Mesenchymal stem cell (in vitro differentiated cells and primary cell): ENCODE measurements around the gene FAT3.
A peak's percentile ranks its signal among the peaks of the same experiment; 100 is the strongest.

Experiments
- DNase-seq: peaks from one replicate; pipeline ENCODE4 v3.0.0-alpha.2; 2013
- H2AFZ ChIP-seq: one replicate; pipeline ENCODE4 v1.6.1; 2013; ENCODE audit warnings: low read depth, mild to moderate bottlenecking, control low read depth, inconsistent platforms, low read length, moderate library complexity
- H2AK5ac ChIP-seq: 2 replicates; pipeline ENCODE4 v1.6.1; 2013; ENCODE audit warnings: low read length, moderate library complexity, mild to moderate bottlenecking, inconsistent platforms; ENCODE audit not compliant: severe bottlenecking
- H2BK120ac ChIP-seq: one replicate; pipeline ENCODE4 v1.6.1; 2013; ENCODE audit warnings: low read depth, mild to moderate bottlenecking, inconsistent platforms, low read length, moderate library complexity
- H2BK12ac ChIP-seq, 2 experiments: one replicate each; pipeline ENCODE4 v1.6.1; 2013; ENCODE audit warnings: inconsistent platforms in 2 of 2, low read length in 2 of 2, mild to moderate bottlenecking in 2 of 2, moderate library complexity in 2 of 2, control low read depth in 1 of 2
- H2BK15ac ChIP-seq: one replicate; pipeline ENCODE4 v1.6.1; 2013; ENCODE audit warnings: mild to moderate bottlenecking, low read depth, inconsistent platforms; ENCODE audit not compliant: poor library complexity, severe bottlenecking
- H2BK5ac ChIP-seq: 2 replicates; pipeline ENCODE4 v1.6.1; 2013; ENCODE audit warnings: low read depth, mild to moderate bottlenecking, low read length, control low read depth, inconsistent platforms; ENCODE audit not compliant: poor library complexity, severe bottlenecking
- H3K14ac ChIP-seq, 2 experiments: one replicate each; pipeline ENCODE4 v1.6.1; 2013; ENCODE audit warnings: inconsistent platforms in 2 of 2, low read length in 2 of 2, control low read depth in 1 of 2, mild to moderate bottlenecking in 1 of 2, moderate library complexity in 1 of 2
- H3K18ac ChIP-seq, 2 experiments: one replicate each; pipeline ENCODE4 v1.6.1; 2013; ENCODE audit warnings: inconsistent platforms in 2 of 2, low read length in 2 of 2, control low read depth in 1 of 2, low read depth in 1 of 2, mild to moderate bottlenecking in 1 of 2
- H3K23ac ChIP-seq, 2 experiments: one replicate each; pipeline ENCODE4 v1.6.1; 2013; ENCODE audit warnings: inconsistent platforms in 2 of 2, low read length in 2 of 2, mild to moderate bottlenecking in 2 of 2, moderate library complexity in 2 of 2, control low read depth in 1 of 2
- H3K27ac ChIP-seq: 2 replicates; pipeline ENCODE4 v1.5.1; 2013; ENCODE audit warnings: mild to moderate bottlenecking, moderate library complexity, low read length, control low read depth, inconsistent platforms; ENCODE audit not compliant: poor library complexity, severe bottlenecking
- H3K27me3 ChIP-seq, 2 experiments: 2 replicates each; pipeline versions ENCODE4 v1.6.1 to v1.7.0; 2013; ENCODE audit warnings: low read length in 2 of 2, mild to moderate bottlenecking in 2 of 2, moderate library complexity in 2 of 2, control low read depth in 1 of 2, inconsistent platforms in 1 of 2; ENCODE audit not compliant: control insufficient read depth in 1 of 2, insufficient read depth in 1 of 2
- H3K36me3 ChIP-seq, 2 experiments: 2 replicates each; pipeline versions ENCODE4 v1.6.1 to v1.7.0; 2013; ENCODE audit warnings: low read length in 2 of 2, control low read depth in 1 of 2, inconsistent platforms in 1 of 2, low read depth in 1 of 2, mild to moderate bottlenecking in 1 of 2; ENCODE audit not compliant: insufficient read depth in 2 of 2, control insufficient read depth in 1 of 2
- H3K4ac ChIP-seq, 2 experiments: one replicate each; pipeline ENCODE4 v1.6.1; 2013; ENCODE audit warnings: inconsistent platforms in 2 of 2, low read length in 2 of 2, mild to moderate bottlenecking in 2 of 2, moderate library complexity in 2 of 2, control low read depth in 1 of 2, low read depth in 1 of 2
- H3K4me1 ChIP-seq: 2 replicates; pipeline ENCODE4 v1.6.1; 2013; ENCODE audit warnings: low read depth, low read length, control low read depth; ENCODE audit not compliant: control insufficient read depth, insufficient read depth
- H3K4me2 ChIP-seq: 2 replicates; pipeline ENCODE4 v1.6.1; 2013; ENCODE audit warnings: low read length, mild to moderate bottlenecking, inconsistent platforms; ENCODE audit not compliant: poor library complexity, severe bottlenecking
- H3K4me3 ChIP-seq, 2 experiments: 2 replicates each; pipeline versions ENCODE4 v1.5.1 to v1.7.0; 2013; ENCODE audit warnings: low read length in 2 of 2, mild to moderate bottlenecking in 2 of 2, control low read depth in 1 of 2, low read depth in 1 of 2; ENCODE audit not compliant: insufficient read depth in 1 of 2
- H3K79me1 ChIP-seq: replicated peaks from 2 replicates; pipeline ENCODE4 v1.6.1; 2013; ENCODE audit warnings: mild to moderate bottlenecking, control low read depth, low read length, inconsistent platforms; ENCODE audit not compliant: poor library complexity, severe bottlenecking
- H3K9ac ChIP-seq: 2 replicates; pipeline ENCODE4 v1.7.0; 2013; ENCODE audit warnings: mild to moderate bottlenecking, low read length, moderate library complexity
- H3K9me3 ChIP-seq: 2 replicates; pipeline ENCODE4 v1.7.0; 2013; ENCODE audit warnings: mild to moderate bottlenecking, low read length; ENCODE audit not compliant: control insufficient read depth
- H4K8ac ChIP-seq: one replicate; pipeline ENCODE4 v1.6.1; 2013; ENCODE audit warnings: inconsistent platforms, mild to moderate bottlenecking, low read length, moderate library complexity
- H4K91ac ChIP-seq: one replicate; pipeline ENCODE4 v1.6.1; 2013; ENCODE audit warnings: mild to moderate bottlenecking, low read length, inconsistent platforms
- WGBS: methylation state at CpG from one replicate; pipeline ENCODE4 v1.1.7; 2013; ENCODE audit warnings: mixed read lengths; 5-methylcytosine and 5-hydroxymethylcytosine counted together

Gene FAT3

DNA sequence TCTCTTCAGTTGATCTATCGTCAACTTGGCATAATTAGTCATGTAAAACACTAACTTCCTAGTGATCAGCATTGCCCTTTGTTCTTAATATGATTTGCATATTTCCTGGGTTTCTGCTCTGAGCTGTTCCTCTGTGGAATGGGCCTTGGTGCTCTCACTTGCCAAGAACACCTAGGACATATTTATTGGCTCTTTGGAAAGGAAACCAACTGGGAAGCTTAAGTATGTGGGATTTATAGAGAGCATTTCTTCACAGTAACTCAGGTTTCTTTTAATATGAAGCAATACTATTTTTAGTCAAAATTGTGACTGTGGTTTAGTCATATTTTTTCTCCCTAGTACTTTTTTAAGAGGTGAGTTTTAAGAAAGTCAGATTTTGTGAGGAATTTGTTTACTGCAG is 28.8 kb downstream of the FAT3 start:
- H3K23ac ChIP-seq, result no peak overlapping the region
- H3K79me1 ChIP-seq, result no peaks in the 10 kb centered on the region
- H3K4me2 ChIP-seq, result no peak overlapping the region
- H3K36me3 ChIP-seq, result no peaks in the 10 kb centered on the region
- H4K8ac ChIP-seq, result no peak overlapping the region
- no peak overlapping the region for H2BK120ac ChIP-seq
- no peaks in the 10 kb centered on the region for H3K27me3 ChIP-seq
- no peak overlapping the region for H3K4me3 ChIP-seq
- H3K4ac ChIP-seq, result no peak overlapping the region
- no peaks in the 10 kb centered on the region for H3K9me3 ChIP-seq
- no peak overlapping the region for H3K27ac ChIP-seq
- H2AFZ ChIP-seq, result no peak overlapping the region
- no peaks in the 10 kb centered on the region for H3K4me1 ChIP-seq
- no peak overlapping the region for H2BK5ac ChIP-seq
- no peak overlapping the region for H2BK12ac ChIP-seq
- no peak for DNase-seq
- no peak overlapping the region for H3K14ac ChIP-seq
- no peak overlapping the region for H4K91ac ChIP-seq
- H3K9ac ChIP-seq, result no peak overlapping the region
- no peak overlapping the region for H3K18ac ChIP-seq
- 88% methylated on average over 1 of the region's 1 CpG for WGBS
- no peak overlapping the region for H2AK5ac ChIP-seq
- H2BK15ac ChIP-seq, result no peak overlapping the region

DNA sequence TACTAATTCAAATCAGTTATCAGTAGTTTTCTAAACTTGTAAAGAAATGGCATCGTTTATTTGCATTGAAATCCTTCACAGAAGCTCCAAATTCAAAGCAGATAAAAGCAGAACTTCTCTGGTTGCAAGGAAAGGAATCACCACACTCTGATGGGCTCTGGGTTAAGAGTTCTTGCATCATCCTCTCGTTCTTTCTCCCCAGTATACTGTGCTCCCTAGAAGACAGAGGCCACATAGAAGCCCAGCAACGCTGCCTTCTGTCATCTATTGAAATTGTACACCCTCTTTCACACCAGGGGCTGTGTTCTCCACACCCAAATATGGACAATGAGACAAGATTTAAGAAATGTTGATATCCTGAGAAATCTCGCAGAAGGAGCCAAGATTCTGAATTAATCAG is 29.3 kb downstream of the FAT3 start:
- Histone ChIP-seq H2AK5ac (no peak overlapping the region), H3K9ac (no peak overlapping the region), H2BK12ac (no peak overlapping the region), H3K18ac (no peak overlapping the region), H3K4ac (no peak overlapping the region), H3K4me1 (no peaks in the 10 kb centered on the region), H3K79me1 (no peaks in the 10 kb centered on the region), H3K36me3 (no peaks in the 10 kb centered on the region), H2AFZ (no peak overlapping the region), H3K27ac (no peak overlapping the region), H3K4me2 (no peak overlapping the region), H3K4me3 (no peak overlapping the region), H3K9me3 (no peaks in the 10 kb centered on the region), H3K23ac (no peak overlapping the region), H4K91ac (no peak overlapping the region), H3K14ac (no peak overlapping the region), H2BK5ac (no peak overlapping the region), H2BK15ac (no peak overlapping the region), H2BK120ac (no peak overlapping the region), H4K8ac (no peak overlapping the region), H3K27me3 (no peaks in the 10 kb centered on the region)
- DNase-seq, result no peak
- WGBS, result 75% methylated on average over 2 of the region's 4 CpGs

DNA sequence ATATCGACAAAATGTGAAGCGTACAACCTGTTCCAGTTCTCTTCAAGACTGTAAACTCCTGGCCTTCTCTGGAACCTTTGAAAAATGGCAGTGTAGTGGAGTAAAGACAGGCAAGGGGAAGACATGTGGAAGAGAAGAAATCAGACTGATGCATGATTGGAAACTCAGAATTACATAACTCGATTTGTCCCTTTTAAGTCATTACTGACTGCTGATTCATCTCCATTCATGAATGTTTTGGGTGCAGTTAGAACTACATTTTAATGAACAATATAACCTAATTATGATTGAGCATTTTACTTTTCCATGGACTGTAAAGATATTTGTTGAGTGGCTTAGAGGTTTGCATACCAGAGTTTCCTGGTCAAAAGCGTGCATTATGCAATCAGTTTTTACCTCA is 32.9 kb downstream of the FAT3 start:
- Histone ChIP-seq H3K9ac (no peak overlapping the region), H2BK15ac (no peak overlapping the region), H3K36me3 (no peaks in the 10 kb centered on the region), H4K8ac (no peak overlapping the region), H3K27ac (no peak overlapping the region), H3K79me1 (no peaks in the 10 kb centered on the region), H3K18ac (no peak overlapping the region), H3K4me3 (no peak overlapping the region), H3K9me3 (no peaks in the 10 kb centered on the region), H2BK5ac (no peak overlapping the region), H3K4me2 (no peak overlapping the region), H3K14ac (no peak overlapping the region), H2BK120ac (no peak overlapping the region), H3K23ac (no peak overlapping the region), H3K27me3 (no peaks in the 10 kb centered on the region), H4K91ac (no peak overlapping the region), H2BK12ac (no peak overlapping the region), H3K4me1 (no peaks in the 10 kb centered on the region), H2AK5ac (no peak overlapping the region), H2AFZ (no peak overlapping the region), H3K4ac (no peak overlapping the region)
- 98% methylated on average over 3 of the region's 4 CpGs for WGBS
- no peak for DNase-seq

DNA sequence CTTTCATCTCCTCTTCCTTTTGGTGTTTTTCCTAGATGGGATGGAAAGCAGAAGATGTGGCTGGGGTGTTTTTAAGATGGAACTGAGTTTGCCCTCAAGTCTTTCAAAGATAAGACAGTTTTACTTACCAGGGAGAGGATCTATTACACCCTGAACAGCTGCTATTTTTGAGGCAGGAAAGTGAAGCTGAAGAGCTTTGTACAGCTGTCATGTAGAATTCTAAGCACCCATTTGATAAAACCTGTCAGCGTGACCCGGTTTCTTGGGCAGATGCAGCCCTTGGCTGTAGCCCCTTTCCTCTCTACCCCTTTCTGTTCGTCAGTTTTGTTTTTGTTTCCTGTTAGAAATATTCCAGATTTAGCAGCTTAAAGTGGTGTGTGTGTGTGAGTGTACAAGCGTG is 35.2 kb downstream of the FAT3 start:
- Histone ChIP-seq H3K9ac (no peak overlapping the region), H3K4ac (no peak overlapping the region), H4K91ac (no peak overlapping the region), H3K18ac (no peak overlapping the region), H3K9me3 (no peaks in the 10 kb centered on the region), H3K23ac (no peak overlapping the region), H2AFZ (no peak overlapping the region), H3K36me3 (no peaks in the 10 kb centered on the region), H3K14ac (no peak overlapping the region), H2BK120ac (no peak overlapping the region), H2AK5ac (peak overlapping the region; percentile 37), H2BK12ac (no peak overlapping the region), H3K4me1 (no peaks in the 10 kb centered on the region), H3K27me3 (no peaks in the 10 kb centered on the region), H3K27ac (no peak overlapping the region), H3K4me3 (no peak overlapping the region), H3K4me2 (no peak overlapping the region), H4K8ac (no peak overlapping the region), H2BK15ac (no peak overlapping the region), H2BK5ac (no peak overlapping the region), H3K79me1 (no peaks in the 10 kb centered on the region)
- WGBS, result 86% methylated on average over 2 of the region's 4 CpGs
- DNase-seq, result no peak
